PC-9 (cell line): ENCODE measurements around the gene IFNA17.
"Not testable (repeated sequence)": the region's sequence is repeated elsewhere in the genome, so short reads cannot be mapped to it uniquely, and the experiment has no call there.

ENCODE experiments used
- CTCF ChIP-seq: fragments of 200-600 bp; sonication (generic); conservative IDR thresholded peaks from 2 replicates; pipeline ENCODE4 v1.6.1; 2017; ENCODE audit warnings: mixed run types, antibody characterized with exemption, mild to moderate bottlenecking, moderate library complexity
- EZH2 ChIP-seq: fragments of 200-600 bp; sonication (generic); IDR thresholded peaks from 2 replicates; pipeline ENCODE4 v1.8.0; 2017; ENCODE audit warnings: antibody characterized with exemption, low read depth

- TF ChIP-seq EZH2, CTCF: not testable (repeated sequence)
Measured at GRCh38 chr9:21187487-21187886, 40.5 kb downstream of the IFNA17 start, which contains the start of gene IFNA4.
